Activated gamma-delta T cell treated with anti-CD3 and anti-CD28 coated beads, Interleukin-2, amount 50 U/mL, for 16 hours (primary cell): ENCODE measurements around the gene CREB3L4.
A peak's percentile ranks its signal among the peaks of the same experiment; 100 is the strongest.

Experiments
- DNase-seq: peaks from one replicate; pipeline ENCODE4 v3.0.0-alpha.2; 2020; ENCODE audit warnings: low read depth

CREB3L4 gene

DNA sequence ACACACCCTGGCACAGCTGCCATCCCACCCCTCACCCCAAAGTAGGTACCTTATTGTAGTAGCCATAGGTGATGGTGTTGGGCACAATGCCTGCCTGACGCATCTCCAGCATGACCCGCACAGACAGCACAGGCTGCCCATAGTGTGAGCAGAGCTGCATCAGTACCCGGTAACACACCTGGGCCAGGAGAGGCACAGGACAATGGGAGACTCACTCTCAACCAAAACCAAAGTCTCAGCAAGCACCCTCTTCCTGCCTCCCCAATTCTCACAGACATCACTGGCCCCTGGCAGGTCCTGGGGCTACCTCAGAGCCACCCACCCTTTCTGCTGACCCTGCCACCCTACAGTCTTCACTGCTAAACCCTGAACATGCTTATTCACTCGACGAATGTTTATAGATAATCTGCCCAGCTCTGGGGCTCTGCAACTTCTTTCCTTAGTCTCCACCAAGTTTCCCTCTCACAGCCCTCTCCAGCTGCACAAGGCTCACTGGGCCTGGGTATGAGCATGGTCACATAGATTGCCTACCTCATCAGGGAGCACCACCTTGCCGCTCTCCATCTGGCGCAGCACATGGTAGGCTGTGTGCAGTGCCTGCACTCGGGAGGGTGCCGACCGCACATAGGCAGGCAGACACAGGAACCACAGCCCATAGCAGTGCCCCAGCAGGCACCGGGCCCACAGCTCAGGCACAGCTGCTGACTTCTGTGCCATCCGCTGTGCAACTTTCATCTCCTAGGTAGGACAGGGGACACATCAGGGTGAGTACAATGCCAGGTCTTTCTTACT, 31.5 kb upstream of the CREB3L4 start:
- DNase-seq: no peak

DNA sequence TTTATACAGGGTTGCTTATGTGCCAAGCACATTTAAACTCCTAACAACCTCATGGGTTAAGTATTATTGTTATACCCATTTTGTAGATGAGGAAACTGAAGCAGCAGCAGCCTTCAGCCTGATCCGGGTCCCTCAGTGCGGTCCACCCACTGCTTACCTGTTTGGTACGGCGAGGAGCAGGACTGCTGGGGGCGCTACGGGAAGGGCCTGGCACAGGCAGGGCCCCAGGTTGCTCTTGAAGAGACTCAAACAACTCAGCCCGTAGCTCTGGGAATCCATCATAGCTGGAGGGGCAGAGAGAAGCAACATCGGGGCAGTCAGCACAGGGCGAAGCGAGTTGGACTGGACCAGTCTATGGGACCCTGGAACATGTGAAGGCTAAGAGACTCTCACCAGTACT, 30.4 kb upstream of the CREB3L4 start:
- DNase-seq: no peak

DNA sequence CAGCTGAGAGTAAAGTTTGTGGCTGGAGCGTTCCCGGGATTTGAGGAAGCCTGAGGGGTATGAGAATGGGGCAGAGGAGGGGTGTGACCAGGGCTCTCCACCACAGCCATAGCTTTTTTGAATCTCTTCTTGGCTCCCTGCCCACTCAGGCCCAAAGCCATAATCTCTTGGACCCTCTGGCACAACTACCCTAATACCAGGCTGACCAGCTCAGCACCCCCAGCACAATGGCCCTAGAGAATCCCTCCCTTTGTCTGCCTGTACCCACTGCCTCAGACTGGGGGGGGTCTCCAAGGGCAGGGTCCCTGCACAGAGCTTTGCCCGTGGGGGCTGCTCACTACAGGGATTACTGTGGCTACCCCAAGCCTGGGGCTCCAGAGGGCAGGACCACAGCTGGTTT, 28.7 kb upstream of the CREB3L4 start:
- DNase-seq: no peak

DNA sequence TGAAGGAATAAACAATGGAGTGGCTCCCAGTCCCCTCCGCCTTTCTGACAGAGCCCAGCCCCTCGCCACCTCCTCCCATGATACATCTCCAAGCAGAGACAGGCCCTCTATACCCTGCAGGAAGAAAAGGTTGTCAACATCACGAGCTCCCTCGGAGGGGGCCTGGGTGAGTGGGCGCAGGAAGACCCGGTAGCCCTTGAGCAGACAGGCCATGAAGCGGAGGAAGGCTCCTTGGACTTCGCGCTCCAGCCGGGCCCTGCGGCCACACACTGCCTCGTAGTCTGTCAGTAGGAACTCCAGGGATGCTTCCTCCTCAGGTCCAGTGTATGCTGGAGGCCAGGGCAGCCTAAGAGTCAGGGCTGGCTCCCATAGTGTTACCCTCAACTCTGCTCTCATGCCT, 28.2 kb upstream of the CREB3L4 start:
- DNase-seq: no peak

DNA sequence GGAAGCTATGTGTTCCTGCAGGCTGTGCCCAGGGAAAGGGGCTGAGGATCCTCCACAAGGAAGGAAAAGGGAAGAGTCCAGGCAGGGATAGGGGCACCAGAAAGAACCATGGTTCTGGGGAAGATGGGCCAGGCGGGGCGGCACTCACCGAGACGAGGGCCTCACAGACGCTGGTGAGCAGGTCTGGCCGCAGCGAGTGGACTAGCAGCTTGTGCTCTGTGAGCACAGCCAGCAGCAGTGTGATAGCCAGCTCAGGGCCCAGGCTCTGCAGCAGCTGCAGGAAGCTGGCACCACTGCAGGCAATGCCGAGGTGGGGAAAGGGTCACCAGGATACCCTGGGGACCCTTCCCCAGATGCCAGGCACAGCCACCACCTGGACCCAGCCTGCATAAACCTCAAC, 26.9 kb upstream of the CREB3L4 start:
- no peak for DNase-seq

DNA sequence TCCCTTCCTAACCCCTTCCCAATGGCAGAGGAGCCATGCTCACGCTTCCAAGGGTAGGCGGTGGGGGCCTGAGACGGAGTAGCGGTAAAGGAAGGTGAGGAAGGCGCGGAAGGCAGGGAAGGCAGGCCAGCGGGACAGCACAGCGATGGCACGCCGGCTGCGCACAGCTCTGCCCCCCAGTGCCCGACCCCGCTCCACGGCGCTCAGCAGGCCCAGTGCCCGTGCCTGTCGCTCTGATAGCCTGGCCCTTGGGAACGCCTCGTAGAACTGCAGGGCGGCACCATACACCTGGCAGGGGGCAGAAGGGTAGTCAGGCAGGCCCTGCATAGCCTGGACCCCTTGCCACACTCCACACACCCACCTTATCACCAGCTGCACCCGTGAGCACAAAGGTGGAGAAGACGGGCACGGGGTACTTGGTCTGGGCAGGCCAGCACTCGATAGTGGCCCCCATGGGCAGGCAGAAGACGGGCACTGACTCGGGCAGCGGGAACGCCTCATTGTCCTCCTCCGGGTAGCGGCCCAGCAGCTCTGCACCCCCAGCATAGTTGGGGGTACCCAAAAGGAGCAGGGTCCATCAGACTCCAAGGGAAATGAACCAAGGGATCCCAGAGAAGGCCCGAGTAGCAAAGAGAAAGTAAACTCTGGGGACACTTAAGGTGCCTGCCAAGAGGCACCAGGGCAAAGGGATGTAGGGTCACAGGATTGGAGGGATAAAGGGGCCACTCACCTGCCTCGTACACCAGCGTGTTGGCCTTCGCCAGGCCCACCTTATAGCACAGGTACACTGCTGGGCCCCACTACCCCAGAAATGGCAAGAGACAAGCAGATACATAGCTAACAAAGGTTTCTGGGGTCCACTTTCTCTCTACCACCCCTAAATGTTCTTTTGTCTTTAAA, 25.6 kb upstream of the CREB3L4 start:
- DNase-seq: no peak

DNA sequence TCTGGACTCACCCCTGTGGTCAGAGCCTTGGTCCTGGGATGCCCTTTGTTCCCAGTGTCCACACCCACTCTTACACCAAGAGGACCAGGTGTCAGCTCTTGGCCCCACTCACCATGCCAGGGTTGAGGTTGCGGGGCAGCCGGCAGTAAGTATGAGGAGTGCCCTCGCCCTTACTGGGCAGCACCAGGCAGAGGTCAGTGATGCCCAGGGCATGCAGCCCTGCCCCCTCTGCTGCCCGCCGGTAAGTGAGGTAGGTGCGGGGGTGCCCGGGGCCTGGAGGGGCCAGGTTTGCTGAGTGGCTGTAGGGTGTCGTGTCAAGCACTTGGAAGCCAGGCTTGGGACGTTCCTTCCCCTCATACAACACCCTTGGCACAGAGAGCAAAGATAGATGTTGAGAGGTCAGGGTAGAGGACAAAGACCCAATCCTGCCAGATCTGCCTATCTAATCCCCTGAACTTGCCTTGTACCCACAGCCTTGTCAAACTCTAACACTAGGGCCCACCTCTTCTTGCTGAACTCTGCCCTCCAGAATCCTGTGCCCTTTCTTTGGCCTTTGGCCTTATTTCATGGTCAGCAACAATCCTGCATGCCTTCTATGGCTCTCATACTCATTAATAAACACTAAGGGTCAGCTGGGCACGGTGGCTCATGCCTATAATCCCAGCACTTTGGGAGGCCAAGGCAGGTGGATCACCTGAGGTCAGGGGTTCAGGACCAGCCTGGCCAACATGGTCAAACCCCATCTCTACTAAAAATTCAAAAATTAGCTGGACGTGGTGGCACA, 24.7 kb upstream of the CREB3L4 start:
- no peak for DNase-seq

DNA sequence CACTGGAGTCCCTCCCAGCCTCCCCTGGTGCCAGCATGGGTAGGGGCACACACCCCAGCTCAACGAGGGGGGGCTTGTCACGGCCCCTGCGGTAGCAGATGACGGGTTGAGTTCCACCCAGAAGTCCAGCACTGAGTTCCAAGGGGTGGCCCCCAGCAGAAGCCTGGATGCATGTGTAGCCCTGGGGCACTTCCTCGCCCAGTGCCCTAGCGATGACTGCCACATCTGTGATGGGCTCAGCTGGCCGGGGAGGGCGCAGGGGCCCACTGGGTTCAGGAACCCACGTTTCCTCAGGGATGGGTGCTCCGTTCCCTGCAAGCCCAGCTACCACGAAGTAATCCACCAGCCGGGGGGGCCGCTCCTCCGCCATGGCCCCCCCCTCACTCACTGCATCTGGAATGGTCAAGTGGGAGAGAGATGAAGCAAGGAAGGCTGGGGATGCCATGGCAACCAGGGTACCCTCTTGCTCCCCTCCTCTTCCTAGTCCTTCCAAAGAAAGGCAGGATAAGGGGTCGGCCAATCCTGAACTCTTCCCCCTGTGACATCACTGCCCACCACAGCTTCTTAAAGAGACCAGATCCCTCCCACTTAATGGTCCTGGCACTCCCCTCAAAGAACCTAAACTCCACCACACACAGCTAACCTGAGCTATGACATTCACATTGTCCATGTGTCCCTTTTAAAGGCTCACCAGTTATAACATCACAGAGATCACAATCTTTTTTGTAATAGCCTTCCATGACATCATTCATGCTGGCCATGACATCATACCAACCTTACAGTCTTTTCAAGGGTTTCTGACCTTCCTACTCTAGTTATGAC, 23.5 kb upstream of the CREB3L4 start:
- DNase-seq: no peak

DNA sequence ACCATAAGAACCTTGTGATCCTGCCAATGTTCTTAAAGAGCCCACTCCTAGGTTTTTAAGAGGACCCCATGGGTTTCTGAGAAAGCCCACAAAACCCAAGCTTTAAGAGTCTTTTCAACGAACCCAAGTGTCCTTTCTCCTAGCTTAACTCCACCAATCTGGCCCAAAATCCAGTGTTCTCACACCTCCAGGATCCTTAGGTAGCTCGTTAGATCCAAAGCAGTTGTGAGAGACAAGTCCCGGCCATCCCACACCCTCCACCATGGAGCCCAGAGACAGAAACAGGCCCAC, 22.9 kb upstream of the CREB3L4 start:
- no peak for DNase-seq

DNA sequence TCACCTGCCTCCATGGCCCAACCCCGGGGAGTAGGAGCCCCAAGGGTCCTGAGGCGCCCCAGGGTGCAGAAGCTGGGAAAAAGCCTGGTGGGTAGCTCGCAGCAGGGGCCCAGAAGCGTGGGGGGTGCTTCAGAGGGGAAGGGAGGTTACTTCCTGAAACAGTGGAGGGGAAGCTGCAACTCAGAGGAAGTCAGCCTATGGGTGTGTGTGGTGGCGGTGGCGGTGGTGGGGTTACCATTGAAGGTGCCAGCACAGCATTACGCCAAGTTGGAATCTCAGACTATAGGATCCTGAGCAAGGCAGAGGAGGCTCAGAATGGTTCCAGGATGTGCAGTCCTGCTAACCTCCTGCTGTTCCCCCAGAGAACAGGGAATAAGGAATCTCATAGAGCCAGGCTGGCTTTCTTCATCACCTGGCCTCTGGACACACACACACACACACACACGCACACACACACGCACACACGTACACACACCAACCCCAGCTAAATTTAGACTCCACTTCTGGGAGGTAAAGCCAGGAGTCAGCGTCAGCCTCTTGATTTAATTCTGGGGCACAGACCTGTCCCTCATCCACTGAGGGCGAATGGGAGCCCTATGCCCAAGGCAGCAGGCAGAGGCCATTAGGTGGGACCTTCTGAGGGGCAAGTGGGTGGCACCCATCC, 22.4 kb upstream of the CREB3L4 start:
- peak; percentile 72 for DNase-seq

DNA sequence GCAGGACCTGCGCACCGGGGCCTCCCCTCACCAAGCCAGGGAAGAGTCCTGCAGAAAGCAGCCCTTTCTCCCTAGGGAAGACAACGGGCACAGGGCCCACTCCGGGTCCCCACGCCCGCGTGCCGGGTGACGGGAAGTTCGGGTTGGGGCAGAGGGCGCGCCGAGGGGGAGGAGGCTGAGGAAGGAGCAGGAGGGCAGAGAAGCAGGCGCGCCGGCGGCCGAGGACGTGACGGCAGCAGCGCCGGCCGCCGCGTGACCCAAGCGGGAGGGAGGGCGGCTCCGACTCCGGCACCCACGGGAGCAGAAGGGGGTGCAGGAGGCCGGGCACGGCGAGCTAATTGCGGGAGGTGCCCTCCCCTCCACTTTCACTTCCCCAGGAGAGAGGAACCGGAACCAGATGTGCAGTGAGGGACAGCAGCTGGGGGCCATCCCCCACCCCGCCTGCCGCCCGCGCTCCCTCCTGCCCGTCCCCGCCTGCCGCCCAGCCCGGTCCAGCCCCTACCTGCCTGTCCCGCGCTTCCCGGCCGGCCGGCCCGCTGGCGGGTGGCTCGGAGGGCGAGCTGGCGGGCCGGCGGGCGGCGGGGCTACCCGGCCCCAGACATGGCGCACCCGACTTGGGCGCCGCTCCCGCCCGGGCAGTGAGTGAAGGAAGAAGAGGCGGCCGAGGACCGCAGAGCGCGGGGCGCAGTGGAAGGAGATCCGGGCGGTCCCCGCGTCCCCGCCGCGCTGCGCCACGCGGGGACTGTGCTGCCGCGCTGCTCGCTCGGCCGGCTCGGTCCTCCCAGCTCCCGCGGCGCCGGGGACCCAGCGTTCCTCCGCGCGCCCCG, 21.7 kb upstream of the CREB3L4 start:
- DNase-seq: peak; percentile 46

DNA sequence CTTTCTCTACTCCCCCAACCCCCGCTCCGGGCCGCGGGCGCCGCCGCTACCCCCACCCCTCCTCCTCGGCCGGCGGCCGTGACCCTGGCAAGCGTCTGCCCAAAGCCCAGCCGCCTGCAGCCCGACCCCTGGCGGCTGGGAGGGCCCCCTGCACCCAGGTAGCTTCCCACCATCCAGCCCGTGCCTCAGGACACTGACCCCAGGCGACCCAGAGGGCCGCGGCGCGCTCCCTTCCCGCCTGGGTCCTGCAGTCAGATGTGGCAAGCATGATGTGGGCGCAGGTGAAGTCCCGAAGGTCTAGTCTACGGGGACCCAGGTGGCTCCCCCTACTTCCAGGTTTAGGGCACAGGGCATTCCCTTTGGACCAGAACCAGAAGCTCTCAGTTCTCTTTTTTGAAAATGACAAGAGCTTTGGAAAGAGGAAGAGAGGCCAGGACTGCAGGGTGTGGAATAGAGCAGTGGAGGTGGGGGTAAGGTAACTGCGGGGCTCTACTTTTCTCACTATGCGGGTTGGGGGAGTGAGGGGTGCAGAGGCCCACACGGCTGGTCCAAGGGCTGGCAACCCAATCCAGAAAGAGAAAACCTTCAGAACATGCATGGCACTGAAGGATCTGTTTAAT, 21.0 kb upstream of the CREB3L4 start, which contains the start of gene DENND4B:
Gene DENND4B (minus strand): TSS at position 97 of the 620 bp plus-strand sequence. CDS start 2,344 bp downstream, outside the sequence.
- peak; percentile 67 for DNase-seq

DNA sequence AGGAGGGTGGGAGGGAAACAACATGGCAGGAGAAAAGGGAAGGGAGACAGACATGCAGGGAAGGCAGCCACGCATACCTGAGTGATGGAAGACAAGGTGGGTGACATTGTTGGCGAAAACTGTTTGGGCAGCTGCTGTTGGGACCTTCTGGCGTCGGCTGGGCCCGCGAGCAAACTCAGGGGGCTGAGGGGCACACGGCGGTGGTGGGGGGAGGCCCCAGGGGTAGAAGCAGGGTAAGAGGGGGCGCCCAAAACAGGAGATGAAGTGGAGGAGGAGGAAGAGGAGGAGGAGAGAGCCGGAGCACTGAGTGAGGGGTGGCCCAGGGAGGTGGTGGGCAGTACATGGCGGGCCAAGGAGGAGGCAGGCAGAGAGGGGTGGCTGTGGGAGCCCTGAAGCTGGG, 16.5 kb upstream of the CREB3L4 start:
- DNase-seq: no peak

DNA sequence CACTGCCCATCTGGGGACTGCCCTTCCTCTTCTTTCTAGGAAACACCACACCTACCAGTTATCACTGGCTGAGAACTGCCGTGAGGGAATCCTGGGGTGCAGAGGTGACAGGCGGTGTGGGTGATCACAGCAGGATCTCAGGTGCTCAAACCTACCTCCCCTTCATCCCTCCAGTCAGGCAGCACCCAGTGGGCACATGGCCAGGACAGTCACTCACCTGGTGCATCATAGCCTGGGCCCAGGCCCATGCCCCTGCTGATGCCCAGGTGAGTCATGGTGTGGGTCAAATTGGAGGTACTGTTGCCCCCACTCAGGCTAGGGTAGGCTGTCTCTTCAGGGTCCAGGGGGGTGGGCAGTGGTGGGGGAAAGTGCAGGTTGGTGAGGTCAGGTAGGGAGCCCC, 15.9 kb upstream of the CREB3L4 start:
- DNase-seq: no peak

DNA sequence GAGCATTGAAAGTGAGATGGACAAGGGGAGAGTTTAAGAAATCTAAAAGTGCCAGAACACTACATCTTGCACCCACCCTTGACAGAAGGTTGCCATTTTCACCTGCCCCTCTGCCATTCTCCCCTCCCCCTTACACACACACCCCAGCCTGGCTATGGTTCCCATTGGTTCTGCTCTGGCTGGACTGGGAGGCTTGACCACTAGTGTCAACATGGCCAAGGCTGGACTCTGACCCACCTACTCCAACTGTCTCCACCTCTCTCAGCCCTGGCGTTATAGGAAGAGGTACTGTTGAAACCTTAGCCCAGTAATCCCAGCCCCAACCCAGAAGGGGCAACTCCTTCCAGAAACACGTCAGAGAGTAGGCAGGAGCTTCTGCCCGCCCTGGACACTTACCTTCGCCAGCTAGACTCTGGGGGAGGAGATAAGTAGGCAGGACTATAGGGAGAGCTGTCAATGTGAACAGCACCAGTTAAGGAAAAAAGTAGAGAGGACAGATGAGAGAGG, 13.8 kb upstream of the CREB3L4 start:
- no peak for DNase-seq

DNA sequence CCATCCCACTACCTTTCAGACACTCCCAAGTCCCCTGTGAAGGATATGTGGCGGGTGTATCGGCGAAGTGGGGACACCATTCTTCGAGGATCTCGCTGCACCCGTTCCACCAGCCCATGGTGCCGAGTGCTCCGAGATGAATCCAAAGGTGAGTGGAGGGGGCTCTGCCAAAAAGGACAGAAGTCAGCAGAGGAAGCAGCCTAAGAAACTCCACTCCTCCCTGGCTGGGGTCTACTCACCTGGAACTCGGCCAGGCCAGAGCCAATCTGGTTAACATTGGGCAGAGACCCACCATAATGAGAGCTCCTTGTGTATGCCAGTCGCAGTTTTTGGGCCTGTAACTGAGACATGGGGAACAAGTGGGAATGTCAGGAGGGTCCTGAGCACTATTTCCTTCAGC, 12.9 kb upstream of the CREB3L4 start:
- no peak for DNase-seq

DNA sequence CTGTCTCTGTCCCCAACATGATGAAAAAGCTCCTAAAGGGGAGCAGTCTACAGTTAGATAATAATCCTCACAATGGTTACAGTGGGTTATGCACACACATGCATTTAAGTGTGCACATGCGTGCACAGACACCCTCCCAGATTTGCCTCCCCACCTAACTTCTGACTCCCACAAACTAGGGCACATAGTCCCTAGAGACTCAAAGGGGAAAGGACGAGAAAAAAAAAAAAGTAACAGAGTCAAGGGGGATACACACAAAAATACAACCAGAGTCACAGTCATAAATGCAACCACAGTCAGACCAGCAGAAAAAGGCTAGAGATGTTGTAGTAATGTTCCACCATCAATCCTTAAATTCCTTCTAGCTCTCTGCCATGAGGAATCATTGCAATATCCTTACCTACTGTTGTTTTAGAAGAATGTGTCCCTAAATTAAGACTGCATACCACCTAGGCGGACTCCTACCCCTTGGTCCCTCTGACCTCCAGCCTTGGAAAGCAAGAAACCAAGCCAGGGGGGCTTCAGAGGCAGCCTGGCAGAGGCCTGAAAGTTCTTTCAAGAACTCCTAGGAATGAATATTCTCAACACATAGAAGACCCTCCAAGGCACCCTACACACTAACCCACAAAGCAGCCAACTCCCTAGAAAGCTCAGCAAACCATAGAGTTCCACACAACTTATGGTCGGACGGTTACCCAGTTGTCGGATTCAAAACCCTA, 10.5 kb upstream of the CREB3L4 start:
- DNase-seq: no peak

DNA sequence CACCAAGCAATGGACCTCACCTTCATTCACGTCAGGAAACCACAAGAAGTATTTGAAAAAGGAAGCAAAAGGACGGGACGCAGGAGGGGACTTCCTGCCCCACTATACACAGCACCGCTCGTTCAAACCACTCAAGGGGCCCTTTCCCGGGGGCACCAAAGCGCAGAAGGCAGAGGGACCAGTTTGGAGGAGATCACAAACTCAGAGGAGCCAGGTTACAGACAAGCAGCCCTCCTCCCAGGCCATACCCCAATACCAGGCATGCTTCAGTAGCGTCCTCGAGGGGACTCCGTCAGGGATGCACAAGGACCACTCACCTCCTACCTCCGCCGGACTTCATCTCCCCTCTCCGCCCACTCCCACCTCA, 10.0 kb upstream of the CREB3L4 start:
- peak; percentile 11 for DNase-seq
